NK-92 treated with Interleukin-12 subunit alpha and Interleukin-12 subunit beta, amount 100 ng/mL, for 24 hours (cell line): ENCODE data around the gene HAVCR2.

Experiments used
- DNase-seq: peaks from one replicate; lab custom pipeline; 2025; lab: John Stamatoyannopoulos, UW

Gene HAVCR2

DNA sequence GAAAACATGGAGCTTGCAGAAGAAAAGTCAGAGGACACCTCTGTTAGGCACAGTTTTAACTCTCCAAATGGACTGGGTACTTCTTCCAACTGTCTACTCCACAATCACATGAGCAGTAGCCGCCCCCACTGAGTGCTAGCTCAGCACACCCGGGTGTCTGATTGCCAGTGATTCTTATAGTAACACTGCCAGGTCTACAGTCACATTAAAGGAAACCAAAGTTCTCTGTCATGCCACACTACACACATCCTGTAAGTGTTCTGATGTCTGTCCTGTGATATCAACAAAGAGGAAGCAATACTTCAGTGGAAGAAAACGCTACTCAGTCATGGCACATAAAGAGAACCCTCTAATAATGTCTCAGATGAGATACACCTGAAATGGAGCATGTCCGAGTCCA, at the start of gene HAVCR2:
TSS of gene HAVCR2 (minus strand) at position 69 of the 400 bp plus-strand sequence. CDS start at position 8, 61 bp downstream.
- peak; percentile 50 for DNase-seq

DNA sequence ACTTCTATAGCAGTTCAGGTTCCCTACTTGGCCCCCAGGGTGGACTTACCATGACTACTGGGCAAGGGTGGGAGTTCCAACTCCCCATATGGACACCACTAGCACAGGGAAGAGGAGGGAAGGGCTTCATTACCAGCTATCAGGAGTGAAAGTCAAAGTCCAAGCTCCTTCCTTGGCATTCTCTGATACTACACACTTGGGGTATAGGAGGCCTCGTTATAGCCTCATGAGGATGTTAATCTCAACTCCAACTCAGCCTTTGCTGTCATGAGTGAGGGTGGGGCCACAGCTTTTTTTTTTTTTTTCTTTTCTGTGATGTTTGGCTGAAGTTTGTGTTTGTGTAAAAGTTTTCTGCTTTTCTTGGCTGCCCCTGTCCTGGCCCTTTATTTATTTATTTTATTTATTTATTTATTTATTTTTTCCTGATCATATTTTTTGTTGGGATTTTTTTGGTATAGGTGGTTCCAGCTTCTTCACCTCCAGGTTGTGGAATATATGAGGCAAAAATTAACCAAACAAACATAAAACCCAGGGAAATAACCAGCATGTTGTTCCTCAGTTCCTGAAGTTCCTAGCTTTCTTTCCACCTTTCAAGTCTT, 48.5 kb upstream of the HAVCR2 start:
- no peak for DNase-seq

DNA sequence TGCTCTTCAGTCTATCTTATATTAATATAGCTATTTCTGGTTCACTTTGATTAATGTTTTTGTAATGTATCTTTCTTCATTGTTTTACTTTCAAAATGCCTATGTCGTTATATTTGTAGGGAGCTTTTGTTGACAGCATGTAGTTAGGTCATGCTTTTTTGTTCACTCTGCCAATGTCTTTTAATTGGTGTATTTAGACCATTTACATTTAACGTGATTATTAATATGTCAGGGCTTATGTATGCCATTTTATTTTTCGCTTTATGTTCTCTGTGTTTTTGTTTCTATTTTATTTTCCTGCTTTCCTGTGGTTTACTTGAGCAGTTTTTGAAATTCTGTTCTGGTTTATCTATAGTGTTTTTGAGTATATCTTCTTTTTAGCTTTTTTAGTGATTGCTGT, 46.5 kb upstream of the HAVCR2 start:
- no peak for DNase-seq

DNA sequence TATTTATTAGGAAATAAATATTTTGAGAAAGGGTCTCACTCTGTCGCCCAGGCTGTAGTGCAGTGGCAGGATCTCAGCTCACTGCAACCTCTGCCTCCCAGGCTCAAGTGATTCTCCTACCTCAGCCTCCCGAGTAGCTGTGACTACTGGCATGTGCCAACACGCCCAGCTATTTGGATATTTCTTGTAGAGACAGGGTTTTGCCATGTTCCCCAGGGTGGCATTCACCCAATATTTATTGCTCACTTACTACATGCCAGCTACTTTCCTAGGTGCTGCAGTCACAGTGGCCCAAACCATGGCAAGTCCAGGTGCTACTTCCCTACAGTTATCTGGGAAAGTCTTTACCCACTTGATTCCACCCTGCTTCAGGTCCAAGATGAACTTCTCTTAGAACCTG, 42.2 kb upstream of the HAVCR2 start:
- no peak for DNase-seq

DNA sequence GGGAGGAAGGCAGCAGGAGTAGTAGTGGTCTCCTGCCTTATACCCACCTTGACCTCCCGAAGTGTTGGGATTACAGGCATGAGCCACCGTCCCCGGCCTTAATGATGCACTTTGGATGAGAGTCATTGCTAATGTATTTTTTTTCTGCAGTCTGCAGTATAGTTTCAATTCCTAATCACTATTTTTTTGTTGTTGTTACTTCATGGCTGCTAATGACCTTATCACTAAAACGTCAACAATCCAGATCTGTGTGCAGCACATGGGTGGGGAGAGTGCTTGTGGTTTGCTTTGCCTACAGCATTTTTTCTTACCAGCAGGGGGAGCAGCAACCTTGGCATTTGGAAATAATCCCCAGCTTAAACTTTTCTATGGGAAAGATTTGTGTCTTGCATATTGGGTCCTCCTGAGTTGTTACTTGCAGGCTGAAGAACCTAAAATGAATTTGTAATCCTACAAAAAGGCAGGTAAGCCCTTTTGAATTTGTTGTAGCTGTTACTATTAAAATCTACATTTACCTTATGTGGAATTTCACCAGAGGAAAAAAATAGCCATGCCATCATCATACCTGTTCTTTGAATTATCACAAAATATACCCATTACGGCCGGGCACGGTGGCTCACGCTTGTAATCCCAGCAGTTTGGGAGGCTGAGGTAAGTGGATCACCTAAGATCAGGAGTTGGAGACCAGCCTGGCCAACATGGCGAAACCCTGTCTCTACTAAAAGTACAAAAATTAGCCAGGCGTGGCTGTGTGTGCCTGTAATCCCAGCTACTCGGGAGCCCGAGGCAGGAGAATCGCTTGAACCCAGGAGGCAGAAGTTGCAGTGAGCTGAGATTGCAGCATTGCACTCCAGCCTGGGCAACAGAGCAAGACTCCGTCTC, 40.1 kb upstream of the HAVCR2 start:
- peak; percentile 54 for DNase-seq

DNA sequence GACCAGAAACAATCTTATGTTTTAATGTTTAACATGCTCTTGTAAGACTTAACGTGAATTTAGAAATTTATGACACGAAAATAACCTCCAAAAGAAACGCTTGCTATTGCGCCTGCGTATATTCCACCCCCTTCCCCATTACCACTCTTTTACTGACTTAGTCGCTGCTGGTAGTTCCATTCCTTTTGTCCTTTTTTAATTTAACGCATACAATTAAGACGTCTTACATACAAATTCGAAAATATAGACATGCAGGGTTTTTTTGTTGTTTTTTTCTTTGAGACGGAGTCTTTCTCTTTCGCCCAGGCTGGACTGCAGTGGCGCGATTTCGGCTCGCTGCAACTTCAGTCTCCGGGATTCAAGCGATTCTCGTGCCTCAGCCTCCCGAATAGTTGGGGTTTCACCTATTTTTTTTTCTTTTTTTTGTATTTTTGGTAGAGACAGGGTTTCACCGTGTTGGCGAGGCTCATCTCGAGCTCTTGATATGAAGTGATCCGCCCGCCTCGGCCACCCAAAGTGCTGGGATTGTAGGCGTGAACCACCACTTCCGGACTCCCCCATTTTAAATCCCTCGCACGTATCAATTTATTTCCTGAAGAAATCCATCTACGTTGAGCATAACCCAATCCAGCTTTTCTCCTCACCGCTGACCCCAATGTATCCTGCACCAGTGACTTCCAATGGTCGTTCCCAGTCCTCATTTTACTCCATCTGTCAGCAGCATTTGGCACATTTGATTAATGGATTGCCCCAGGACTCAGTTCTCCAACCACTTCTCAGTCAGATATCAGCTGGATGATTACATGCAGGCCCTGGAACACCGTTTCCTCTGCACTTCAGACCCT, 34.5 kb upstream of the HAVCR2 start:
- peak; percentile 36 for DNase-seq

DNA sequence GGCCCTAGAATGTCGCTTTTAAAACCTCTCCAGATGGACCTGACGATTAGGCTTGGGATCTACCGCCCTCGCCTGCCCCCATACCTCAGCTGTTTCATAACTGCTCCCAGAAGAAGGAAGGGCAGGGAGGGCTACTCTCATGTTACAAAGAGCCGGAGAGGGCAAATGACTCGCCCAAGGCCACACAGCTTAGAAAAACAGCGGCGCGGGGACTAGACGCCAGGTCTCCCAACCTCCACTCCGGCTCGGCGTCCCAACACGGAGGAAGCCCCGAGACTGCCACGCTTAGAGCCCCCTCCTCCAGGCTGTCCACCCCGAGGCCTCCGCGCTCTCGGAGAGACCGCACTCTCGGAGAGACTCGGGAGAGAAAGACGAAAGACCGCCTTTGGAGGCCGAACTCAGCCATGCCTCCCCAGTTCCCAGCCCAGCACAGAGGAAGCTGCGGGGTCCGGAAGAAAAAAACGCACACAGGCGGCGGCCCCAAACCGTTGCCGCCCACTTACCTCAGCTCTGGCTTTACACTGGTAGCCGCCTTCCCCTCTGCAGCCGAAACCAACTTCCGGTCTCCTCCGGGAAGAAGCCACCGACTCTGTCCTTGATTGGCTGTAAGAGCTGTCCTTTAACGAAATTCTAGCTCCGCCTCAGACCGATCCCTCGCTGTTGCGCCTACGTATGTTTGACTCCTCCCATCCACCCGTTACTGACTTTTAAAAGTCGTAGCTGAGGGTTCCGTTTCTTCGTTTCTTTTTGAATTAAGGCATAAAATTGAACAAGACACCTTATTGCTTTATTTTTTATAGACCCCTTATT, 33.7 kb upstream of the HAVCR2 start, which contains the start of gene MED7:
TSS of gene MED7 (minus strand) at position 549 of the 810 bp plus-strand sequence. CDS start 3,434 bp downstream, outside the sequence.
- DNase-seq: peak; percentile 94

DNA sequence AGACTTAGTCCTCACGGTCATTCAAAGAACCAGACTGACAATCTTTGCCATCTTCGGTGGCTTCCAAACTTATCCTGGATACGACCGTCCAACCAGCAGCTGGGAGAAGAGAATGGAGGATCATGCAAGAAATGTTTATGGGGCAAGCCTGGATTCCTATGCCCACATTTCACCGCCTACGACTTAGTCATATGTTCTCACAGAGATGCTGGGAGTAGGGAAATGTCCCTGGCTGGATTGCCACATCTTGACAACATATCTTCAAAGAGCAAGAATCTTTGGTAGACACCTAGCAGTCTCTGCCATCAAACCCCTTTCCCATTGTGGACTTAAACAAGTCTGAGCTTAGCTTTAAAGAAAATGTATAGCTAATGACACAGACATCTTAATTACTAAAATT, 28.8 kb upstream of the HAVCR2 start:
- no peak for DNase-seq

DNA sequence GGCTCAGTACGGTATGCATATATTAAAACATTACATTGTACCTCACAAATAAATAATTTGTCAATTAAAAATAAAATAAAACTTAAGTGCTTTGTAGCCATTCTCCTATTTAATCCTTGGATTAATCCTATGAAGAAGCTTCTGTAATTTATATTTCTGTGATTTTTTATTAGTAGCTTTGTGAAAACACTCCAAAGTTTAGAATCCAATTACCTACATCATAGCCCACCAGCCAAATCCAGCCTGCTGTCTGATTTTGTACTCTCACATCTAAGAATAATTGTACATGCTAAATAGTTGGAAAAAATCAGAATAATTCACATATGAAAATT, 23.4 kb upstream of the HAVCR2 start:
- no peak for DNase-seq

DNA sequence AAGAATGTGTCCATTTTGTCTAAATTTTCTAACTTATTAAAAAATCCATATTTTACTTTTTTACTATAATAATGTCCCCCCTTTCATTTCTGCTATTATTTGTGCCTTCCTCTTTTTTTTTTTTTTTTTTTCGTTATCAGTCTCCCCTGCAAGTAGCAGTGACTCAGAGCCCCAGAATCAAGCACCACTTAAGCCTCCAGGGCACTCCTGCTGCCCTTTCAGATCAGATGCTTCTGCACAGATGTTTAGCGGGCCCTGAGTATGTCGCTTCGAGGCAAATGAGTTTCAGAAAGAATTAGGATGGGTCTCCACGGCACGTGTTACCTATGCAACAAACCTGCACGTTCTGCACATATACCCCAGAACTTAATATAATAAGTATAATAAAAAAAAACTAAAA, 22.1 kb upstream of the HAVCR2 start:
- no peak for DNase-seq

DNA sequence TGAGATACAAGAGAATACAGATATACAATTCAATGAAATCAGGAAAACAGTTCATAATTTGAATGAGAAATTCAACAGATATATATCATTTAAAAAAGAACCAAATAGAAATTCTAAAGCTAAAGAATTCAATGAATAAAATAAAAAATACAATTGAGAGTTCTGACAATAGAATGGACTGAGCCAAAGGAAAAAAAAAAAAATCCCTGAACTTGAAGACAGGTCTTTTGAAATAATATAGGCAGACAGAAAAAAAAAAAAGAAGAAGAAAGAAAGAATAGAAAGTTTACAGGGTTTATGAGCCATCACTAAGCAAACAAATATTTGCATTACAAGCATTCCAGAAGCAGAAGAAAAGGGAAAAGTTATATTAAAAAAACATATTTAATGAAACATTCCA, 12.9 kb upstream of the HAVCR2 start:
- DNase-seq: no peak

DNA sequence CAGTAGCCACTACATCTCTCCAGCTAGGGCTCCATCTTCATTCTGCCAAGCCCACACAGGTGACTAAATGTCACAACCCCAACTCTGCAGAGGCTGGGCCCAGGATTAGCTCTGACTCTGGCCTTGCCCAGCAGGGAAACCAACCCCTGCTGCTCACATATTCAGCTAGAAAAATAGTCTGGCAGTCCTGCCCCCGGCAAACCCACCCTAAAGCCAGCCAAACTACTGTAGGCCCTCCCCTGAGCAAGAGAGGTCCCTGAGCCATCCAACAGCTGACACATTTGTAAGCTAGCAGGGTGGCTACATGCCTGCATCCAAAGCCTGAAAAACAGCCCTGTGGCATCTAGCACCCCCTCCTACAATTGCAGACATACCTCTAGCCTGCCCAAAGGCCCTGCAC, 11.3 kb upstream of the HAVCR2 start:
- DNase-seq: no peak

DNA sequence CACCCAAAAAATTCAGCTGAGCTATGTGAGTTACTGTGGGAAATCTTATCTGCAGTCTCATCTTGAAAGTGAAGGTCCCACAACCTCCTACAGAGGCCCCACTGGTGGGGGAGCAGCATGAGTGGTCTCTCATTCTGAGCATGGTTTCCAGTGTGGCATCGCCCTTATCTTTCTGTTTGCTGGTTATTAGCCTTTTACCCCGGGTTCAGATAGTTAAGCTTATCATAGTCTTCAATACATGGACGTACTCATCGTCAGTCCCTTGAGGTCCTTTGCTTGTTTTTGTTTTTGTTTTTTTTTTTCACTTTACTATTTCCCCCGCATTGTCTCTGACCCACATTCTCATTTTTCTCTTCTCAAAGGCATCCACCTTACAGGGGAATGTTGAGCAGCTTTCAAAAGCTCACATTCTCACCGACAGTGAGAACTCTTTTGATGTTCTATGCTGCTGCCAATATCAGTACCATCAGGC, 7.7 kb upstream of the HAVCR2 start:
- no peak for DNase-seq

DNA sequence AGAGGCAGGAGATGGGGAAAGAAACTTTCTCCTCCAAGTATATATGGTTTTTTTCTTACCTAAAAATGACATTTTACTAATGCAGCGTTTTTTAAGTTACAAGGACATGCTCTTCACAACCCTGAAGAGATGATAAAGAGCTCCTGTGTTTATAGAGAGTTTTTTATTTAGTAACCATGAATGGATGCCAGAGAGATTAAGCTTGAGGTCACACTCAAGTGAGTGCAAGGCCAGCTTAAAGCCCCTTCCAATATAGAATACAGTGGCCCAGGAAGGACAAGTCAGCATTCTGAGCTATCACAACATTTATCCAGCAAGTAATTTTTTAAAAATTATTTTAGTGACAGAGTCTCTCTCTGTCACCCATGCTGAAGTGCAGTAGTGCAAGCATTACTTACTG, 6.7 kb upstream of the HAVCR2 start:
- no peak for DNase-seq

DNA sequence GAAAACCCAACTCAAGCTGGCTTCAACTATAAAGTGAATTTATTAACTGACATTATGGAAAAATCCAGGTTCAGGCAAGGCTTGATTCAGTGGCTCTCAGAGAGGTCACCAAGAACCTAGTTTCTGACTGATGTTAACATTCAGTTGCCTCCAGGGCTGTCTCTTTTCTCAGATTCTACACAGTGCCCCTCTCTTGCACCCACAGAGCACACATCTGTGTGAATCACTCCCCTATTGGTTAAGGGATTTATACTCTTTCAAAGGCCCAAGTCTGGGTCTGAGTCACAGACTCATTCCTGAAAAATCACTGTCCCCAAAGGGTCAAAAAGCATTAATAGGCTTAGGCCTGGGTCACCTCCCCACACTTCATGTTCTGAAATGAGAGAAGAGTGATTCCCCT, 6.2 kb upstream of the HAVCR2 start:
- no peak for DNase-seq

DNA sequence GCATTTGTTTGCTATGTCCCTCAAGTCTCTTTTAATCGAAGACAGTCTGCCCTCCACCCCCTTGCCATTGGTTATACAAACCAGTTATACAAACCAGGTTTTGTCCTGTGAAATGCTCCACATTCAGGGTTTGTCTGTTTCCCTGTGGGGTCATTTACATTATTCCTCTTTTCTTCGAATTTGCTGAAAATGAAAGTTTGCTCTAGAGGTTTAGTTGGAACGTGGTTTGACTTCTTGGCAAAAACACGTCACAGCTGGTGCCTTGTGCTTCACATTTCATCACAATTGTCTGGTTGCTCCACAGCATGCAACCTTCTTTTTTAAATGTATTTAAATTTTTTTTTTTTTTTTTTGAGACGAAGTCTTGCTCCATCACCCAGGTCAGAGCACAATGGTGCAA, 4.2 kb upstream of the HAVCR2 start:
- DNase-seq: peak; percentile 33

DNA sequence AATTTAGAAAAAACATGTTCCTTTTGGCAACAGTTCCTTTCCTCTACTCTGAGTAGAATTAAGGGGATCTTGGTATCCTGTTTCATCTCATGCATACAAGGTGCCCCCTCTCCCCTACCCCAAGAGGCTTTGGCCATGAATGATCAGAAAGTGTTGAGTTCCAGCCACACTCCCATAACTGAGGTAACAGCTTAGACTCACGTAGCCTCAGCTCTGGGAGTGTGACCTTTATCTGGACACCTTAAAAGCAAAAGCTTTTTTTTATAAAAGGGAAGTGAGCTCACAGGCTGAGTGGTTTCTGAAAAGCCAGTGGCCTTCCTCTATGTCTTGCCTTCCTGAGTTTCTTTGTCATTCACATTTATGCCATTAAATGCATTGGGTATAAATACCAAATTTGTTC, 900 bp upstream of the HAVCR2 start:
- DNase-seq: peak; percentile 21

DNA sequence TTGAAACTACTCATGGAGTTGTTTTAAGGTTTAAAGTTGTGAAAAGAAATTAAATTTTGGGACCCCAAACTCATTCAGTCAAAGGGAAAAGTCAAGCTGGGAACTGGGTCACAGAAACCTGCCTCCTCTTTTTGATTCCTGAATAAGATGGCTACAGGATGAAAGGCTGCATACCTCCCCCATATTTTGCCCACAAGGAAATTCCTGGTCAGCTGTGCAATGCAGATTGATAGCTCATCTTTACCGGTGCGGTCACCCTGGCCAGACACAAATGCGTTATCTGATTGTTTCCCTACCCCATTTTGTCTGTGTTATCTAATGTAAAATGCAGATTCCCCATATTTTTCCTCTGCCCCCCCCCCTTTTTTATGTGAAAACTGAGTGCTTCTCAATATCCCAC, 1.3 kb downstream of the HAVCR2 start:
- DNase-seq: no peak

DNA sequence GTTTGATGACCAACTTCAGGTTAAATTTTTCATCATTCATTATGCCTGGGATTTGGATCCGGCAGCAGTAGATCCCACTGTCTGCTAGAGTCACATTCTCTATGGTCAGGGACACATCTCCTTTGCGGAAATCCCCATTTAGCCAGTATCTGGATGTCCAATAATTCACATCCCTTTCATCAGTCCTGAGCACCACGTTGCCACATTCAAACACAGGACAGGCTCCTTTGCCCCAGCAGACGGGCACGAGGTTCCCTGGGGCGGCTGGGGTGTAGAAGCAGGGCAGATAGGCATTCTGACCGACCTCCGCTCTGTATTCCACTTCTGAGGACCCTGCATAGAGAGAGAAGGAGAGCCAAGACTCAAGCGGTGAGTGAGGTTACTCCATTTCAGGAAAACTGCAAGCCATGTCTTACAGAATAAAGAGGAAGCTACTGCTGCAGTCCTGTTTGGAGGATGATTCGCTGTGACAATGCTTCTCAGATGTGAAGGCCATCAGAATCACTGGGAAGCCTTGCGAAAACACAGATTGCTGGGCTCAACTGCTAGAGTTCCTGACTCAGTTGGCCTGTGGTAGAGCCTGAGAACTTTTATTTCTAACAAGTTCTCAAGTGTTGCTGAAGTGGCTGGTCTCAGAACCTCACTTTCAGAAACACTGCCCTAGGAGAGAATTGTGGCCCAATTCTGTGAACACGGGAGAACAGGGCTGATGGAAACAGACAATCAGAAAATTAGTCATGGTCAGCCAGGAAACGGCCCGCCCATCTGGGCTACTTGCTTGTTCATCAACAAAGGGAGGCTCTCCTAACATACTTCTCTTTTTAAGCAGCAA, 2.0 kb downstream of the HAVCR2 start:
- peak; percentile 67 for DNase-seq

DNA sequence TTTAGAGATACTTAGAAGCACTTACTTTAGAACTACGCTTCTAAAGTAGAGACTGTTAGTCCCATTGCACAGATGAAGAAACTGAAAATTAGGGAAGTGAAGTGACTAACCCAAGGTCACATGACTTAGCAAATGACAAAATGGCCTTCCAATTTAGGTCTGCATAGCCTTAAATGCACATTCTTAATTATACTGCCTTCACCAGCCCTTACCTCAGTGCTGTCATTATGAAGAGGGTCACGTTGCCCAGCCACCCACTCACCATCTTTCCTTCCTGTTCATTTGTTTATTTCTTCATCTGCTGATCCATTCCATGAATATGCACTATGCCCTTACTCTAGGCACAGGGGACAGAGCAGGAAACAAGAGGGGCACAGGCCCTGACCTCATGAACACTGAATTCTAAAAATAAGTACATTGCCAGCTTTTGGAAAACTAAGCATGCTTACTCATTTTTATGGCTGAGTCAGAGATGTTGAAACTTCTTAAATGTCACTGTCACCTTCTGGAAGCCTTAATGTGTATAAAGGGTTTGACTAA, 8.6 kb downstream of the HAVCR2 start:
- peak; percentile 33 for DNase-seq
